Measurements from ENCODE around the gene NMB. TPM values are rescaled to one million over a fixed set of nuclear protein-coding genes. Genes with fewer than 3 reads are reported as not detected.

NMB gene
- total and polyA plus RNA-seq, 2 of the 13 experiments (the other 11 are each of a cell fraction or from before 2014, with no cell fraction given), result 10.4 to 25.4 TPM

DNA sequence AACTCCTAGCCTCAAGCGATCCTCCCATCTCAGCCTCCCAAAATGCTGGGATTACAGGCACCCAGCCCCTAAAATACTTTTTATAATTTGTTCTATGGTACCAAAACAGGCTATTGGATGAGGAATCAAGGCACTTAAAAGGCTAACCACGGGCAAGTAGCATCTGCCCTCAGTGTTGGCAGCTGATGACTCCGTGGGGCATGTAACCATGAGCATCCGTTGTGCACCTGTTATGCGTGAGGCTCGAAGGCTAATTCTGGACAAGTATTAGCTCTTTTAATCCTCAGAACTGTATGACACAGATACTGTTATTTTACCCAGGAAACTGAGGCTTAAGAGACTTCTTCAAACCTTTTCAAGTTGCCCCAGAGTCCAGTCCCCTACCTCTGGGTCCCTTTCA is 14.2 kb downstream of the NMB start:
- H3K4me2 ChIP-seq (ENCODE audit: low read depth, low read length), result no peak overlapping the region
- H3K9me3 ChIP-seq (ENCODE audit: low read length), result no peaks in the 10 kb centered on the region
- H3K27me3 ChIP-seq (ENCODE audit: control insufficient read depth in 1 of 2, insufficient read depth in 2 of 2, low read length in 2 of 2), result no peaks in the 10 kb centered on the region
- no peaks in the 10 kb centered on the region for H4K20me1 ChIP-seq (ENCODE audit: insufficient read depth, low read length)
- FAIRE-seq, result no peak
- no peak overlapping the region for H3K4me3 ChIP-seq (replicated peaks in 1 of 3; ENCODE audit: insufficient read depth in 1 of 3, low read depth in 2 of 3, low read length in 3 of 3)
- H3K4me1 ChIP-seq (ENCODE audit: insufficient read depth, low read length), result no peaks in the 10 kb centered on the region
- no peak for ATAC-seq
- no peak for TF ChIP-seq KDM5A (IDR thresholded peaks at IDR 0.05; ENCODE audit: borderline replicate concordance, low read length)
- TF ChIP-seq ZNF138 (CRISPR knock-in tag; IDR thresholded peaks at IDR 0.05; ENCODE audit: low read depth), result no peak
- TF ChIP-seq TBL1XR1 (IDR thresholded peaks at IDR 0.05; ENCODE audit: borderline replicate concordance, low read length, partially characterized antibody), result no peak
- TF ChIP-seq, protein P1, sequence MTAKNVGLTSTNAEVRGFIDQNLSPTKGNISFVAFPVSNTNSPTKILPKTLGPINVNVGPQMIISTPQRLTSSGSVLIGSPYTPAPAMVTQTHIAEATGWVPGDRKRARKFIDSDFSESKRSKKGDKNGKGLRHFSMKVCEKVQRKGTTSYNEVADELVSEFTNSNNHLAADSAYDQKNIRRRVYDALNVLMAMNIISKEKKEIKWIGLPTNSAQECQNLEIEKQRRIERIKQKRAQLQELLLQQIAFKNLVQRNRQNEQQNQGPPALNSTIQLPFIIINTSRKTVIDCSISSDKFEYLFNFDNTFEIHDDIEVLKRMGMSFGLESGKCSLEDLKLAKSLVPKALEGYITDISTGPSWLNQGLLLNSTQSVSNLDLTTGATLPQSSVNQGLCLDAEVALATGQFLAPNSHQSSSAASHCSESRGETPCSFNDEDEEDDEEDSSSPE (CRISPR knock-in tag; IDR thresholded peaks at IDR 0.05), result no peak
- TF ChIP-seq NR2F2 (IDR thresholded peaks at IDR 0.05; ENCODE audit: borderline replicate concordance, low read depth), result no peak
- TF ChIP-seq CENPX (CRISPR knock-in tag; IDR thresholded peaks at IDR 0.05), result no peak
- TF ChIP-seq ZNF749 (CRISPR knock-in tag; IDR thresholded peaks at IDR 0.05; ENCODE audit: borderline replicate concordance), result no peak
- no peak for TF ChIP-seq ZFAT (CRISPR knock-in tag; conservative IDR thresholded peaks at IDR 0.05)
- TF ChIP-seq HOXA5 (CRISPR knock-in tag; IDR thresholded peaks at IDR 0.05), result no peak
- no peak for TF ChIP-seq ZNF878 (CRISPR knock-in tag; IDR thresholded peaks at IDR 0.05)
- no peak for TF ChIP-seq ZFY (CRISPR knock-in tag; IDR thresholded peaks at IDR 0.05)
- TF ChIP-seq ESRRA (CRISPR knock-in tag; IDR thresholded peaks at IDR 0.05; ENCODE audit: low read depth), result no peak
- TF ChIP-seq, protein P2, sequence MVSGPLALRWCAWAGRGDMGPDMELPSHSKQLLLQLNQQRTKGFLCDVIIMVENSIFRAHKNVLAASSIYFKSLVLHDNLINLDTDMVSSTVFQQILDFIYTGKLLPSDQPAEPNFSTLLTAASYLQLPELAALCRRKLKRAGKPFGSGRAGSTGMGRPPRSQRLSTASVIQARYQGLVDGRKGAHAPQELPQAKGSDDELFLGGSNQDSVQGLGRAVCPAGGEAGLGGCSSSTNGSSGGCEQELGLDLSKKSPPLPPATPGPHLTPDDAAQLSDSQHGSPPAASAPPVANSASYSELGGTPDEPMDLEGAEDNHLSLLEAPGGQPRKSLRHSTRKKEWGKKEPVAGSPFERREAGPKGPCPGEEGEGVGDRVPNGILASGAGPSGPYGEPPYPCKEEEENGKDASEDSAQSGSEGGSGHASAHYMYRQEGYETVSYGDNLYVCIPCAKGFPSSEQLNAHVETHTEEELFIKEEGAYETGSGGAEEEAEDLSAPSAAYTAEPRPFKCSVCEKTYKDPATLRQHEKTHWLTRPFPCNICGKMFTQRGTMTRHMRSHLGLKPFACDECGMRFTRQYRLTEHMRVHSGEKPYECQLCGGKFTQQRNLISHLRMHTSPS (CRISPR knock-in tag; IDR thresholded peaks at IDR 0.05; ENCODE audit: low read depth), result no peak
- no peak for TF ChIP-seq PHF5A (CRISPR knock-in tag; IDR thresholded peaks at IDR 0.05; ENCODE audit: low read depth, unreplicated experiment)
- no peak for TF ChIP-seq MZF1 (CRISPR knock-in tag; IDR thresholded peaks at IDR 0.05; ENCODE audit: borderline replicate concordance)
- TF ChIP-seq, protein P3, sequence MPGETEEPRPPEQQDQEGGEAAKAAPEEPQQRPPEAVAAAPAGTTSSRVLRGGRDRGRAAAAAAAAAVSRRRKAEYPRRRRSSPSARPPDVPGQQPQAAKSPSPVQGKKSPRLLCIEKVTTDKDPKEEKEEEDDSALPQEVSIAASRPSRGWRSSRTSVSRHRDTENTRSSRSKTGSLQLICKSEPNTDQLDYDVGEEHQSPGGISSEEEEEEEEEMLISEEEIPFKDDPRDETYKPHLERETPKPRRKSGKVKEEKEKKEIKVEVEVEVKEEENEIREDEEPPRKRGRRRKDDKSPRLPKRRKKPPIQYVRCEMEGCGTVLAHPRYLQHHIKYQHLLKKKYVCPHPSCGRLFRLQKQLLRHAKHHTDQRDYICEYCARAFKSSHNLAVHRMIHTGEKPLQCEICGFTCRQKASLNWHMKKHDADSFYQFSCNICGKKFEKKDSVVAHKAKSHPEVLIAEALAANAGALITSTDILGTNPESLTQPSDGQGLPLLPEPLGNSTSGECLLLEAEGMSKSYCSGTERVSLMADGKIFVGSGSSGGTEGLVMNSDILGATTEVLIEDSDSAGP (CRISPR knock-in tag; IDR thresholded peaks at IDR 0.05; ENCODE audit: borderline replicate concordance), result no peak
- TF ChIP-seq GABPB1 (CRISPR knock-in tag; IDR thresholded peaks at IDR 0.05), result no peak
- TF ChIP-seq TRIM24 (CRISPR knock-in tag; IDR thresholded peaks at IDR 0.05), result no peak
- 98% methylated on average over 3 of the region's 6 CpGs for WGBS (ENCODE audit: low lambda C conversion rate)
- H3K27ac ChIP-seq (ENCODE audit: extremely low read length, insufficient read depth, low read length), result no peak overlapping the region
- no peaks in the 10 kb centered on the region for H3K79me2 ChIP-seq (ENCODE audit: insufficient read depth, low read length)
- no peak overlapping the region for H3K9ac ChIP-seq (ENCODE audit: insufficient read depth, low read depth, low read length)
- H2AFZ ChIP-seq (ENCODE audit: low read length), result no peak overlapping the region
- in situ Hi-C loops (cut with HindIII; ENCODE audit: extremely low pct_ligation_motif_present, low pct_unique_long_range_greater_than_20kb), result no loop called here
- BruUV-seq (replicated peaks), result no TSS peak
- DNase-seq (ENCODE audit: low spot score), result no peak
- ChIA-PET CTCF (ENCODE audit: low intra/inter-chr PET ratio, low total read pairs) (no interaction called here), POLR2A (interaction anchor here (1.3 to 7.5 kb wide), 2 partner anchors 9 to 15 kb away, joined by 4 to 45 read pairs; partner anchors contain the start of gene WDR73)
- peaks cover 33 to 76% of the 10 kb centered on the region in 2 experiments for H3K36me3 ChIP-seq (replicated peaks in 1 of 2; ENCODE audit: control insufficient read depth in 1 of 2, insufficient read depth in 2 of 2, low read length in 2 of 2)
- intact Hi-C loops (cut with micrococcal nuclease; ENCODE audit: unreplicated experiment), result no loop called here
